ENCODE results near the gene CERK.

GRCh38 chr22:46696614-46697013 is 41.4 kb downstream of the CERK start:
- TF ChIP-seq CTCF (IDR thresholded peaks at IDR 0.05; ENCODE audit: low read depth, low read length) = no peak
- TF ChIP-seq EZH2phosphoT487 (IDR thresholded peaks at IDR 0.05; ENCODE audit: low read depth) = no peak

Measured in OCI-LY3 (cell line).